GM21515 (cell line): ENCODE measurements around the gene RAPSN.

Source experiments
- ATAC-seq: cut with Tn5 transposase; IDR thresholded peaks from one replicate; pipeline ENCODE4 v1.9.1; 2021; ENCODE audit not compliant: unreplicated experiment

The RAPSN gene

GRCh38 chr11:47435687-47436086, 13.2 kb downstream of the RAPSN start:
- ATAC-seq: no peak

- no peak for ATAC-seq
Measured at GRCh38 chr11:47434011-47434786, 14.7 kb downstream of the RAPSN start.

- ATAC-seq: no peak
Measured at GRCh38 chr11:47433157-47433556, 15.8 kb downstream of the RAPSN start.

- ATAC-seq: no peak
Measured at GRCh38 chr11:47431356-47432083, 17.4 kb downstream of the RAPSN start.

GRCh38 chr11:47430524-47430923, 18.4 kb downstream of the RAPSN start:
- no peak for ATAC-seq

GRCh38 chr11:47426062-47426956, 22.6 kb downstream of the RAPSN start, which contains the start of gene PSMC3:
TSS of gene PSMC3 (minus strand) at chr11:47426439. CDS start at chr11:47426279, 160 bp downstream.
- ATAC-seq: peak; percentile 85

GRCh38 chr11:47425611-47426010, 23.3 kb downstream of the RAPSN start:
- no peak for ATAC-seq

- no peak for ATAC-seq
Measured at GRCh38 chr11:47418454-47419259, 30.3 kb downstream of the RAPSN start.

- no peak for ATAC-seq
Measured at GRCh38 chr11:47417712-47418111, 31.2 kb downstream of the RAPSN start.

- ATAC-seq: no peak
Measured at GRCh38 chr11:47415949-47416472, 32.9 kb downstream of the RAPSN start.

GRCh38 chr11:47415091-47415854, 33.7 kb downstream of the RAPSN start:
- no peak for ATAC-seq

- no peak for ATAC-seq
Measured at GRCh38 chr11:47414685-47415070, 34.3 kb downstream of the RAPSN start.

- ATAC-seq: no peak
Measured at GRCh38 chr11:47413908-47414684, 34.8 kb downstream of the RAPSN start.

- ATAC-seq: no peak
Measured at GRCh38 chr11:47413351-47413750, 35.6 kb downstream of the RAPSN start.

GRCh38 chr11:47411884-47412746, 36.8 kb downstream of the RAPSN start:
- ATAC-seq: no peak

- ATAC-seq: no peak
Measured at GRCh38 chr11:47410370-47411264, 38.3 kb downstream of the RAPSN start.
